H1 (cell line): Measurements from ENCODE around the gene ZRANB2. TPM values are rescaled to one million over a fixed set of nuclear protein-coding genes. Genes with fewer than 3 reads are reported as not detected.

ENCODE experiments used
- CTCF ChIA-PET: fragments of 300-600 bp; sonication (Branson Sonifier 250); formaldehyde crosslinking; loops from one replicate; lab custom pipeline; 2021; ENCODE audit not compliant: partially characterized antibody; lab: Charles Lee
- POLR2A ChIA-PET: fragments of 300-600 bp; sonication (Branson Sonifier 250); formaldehyde crosslinking; loops from one replicate; lab custom pipeline; 2021; ENCODE audit warnings: inconsistent platforms; ENCODE audit not compliant: partially characterized antibody; lab: Charles Lee
- DNase-seq, 2 experiments: peaks; one replicate each; pipeline versions ENCODE4 v3.0.0 to v3.0.0-alpha.2; 2010 to 2022; ENCODE audit warnings: low spot score in 2 of 2, low read depth in 1 of 2, mixed read lengths in 1 of 2
- FAIRE-seq: peaks from 2 replicates; lab custom pipeline; 2011; peaks lifted over from hg19 to GRCh38; lab: Jason Lieb, UNC
- H2AFZ ChIP-seq: 2 replicates; pipeline ENCODE4 v1.8.1; 2012; ENCODE audit warnings: low read length, inconsistent platforms
- H2AK5ac ChIP-seq: 2 replicates; pipeline ENCODE4 v1.6.1; 2013; ENCODE audit warnings: low read depth, low read length
- H2BK120ac ChIP-seq: replicated peaks from 2 replicates; pipeline ENCODE3; 2013; ENCODE audit warnings: low read depth, low read length, inconsistent platforms
- H2BK12ac ChIP-seq: 2 replicates; pipeline ENCODE4 v1.6.1; 2013; ENCODE audit warnings: low read depth, low read length
- H2BK15ac ChIP-seq: 2 replicates; pipeline ENCODE4 v1.6.1; 2013; ENCODE audit warnings: low read length
- H2BK20ac ChIP-seq: 2 replicates; pipeline ENCODE4 v1.6.1; 2013; ENCODE audit warnings: low read length
- H2BK5ac ChIP-seq: 2 replicates; pipeline ENCODE4 v1.6.1; 2013; ENCODE audit warnings: low read depth, low read length
- H3K14ac ChIP-seq: 2 replicates; pipeline ENCODE4 v1.6.1; 2013; ENCODE audit warnings: inconsistent platforms; ENCODE audit not compliant: insufficient read length
- H3K18ac ChIP-seq: 2 replicates; pipeline ENCODE4 v1.6.1; 2013; ENCODE audit warnings: low read length; ENCODE audit errors: extremely low read depth
- H3K23ac ChIP-seq: 2 replicates; pipeline ENCODE4 v1.6.1; 2013; ENCODE audit warnings: inconsistent platforms; ENCODE audit not compliant: insufficient read length
- H3K23me2 ChIP-seq: 2 replicates; pipeline ENCODE4 v1.6.1; 2013; ENCODE audit warnings: low read depth, low read length
- H3K27ac ChIP-seq: 2 replicates; pipeline ENCODE4 v1.6.1; 2011; ENCODE audit warnings: low read depth, low read length, inconsistent platforms
- H3K27me3 ChIP-seq, 4 experiments: replicated peaks in 1 of 4; 1 replicate in 1 of 4; 2 replicates in 3 of 4; pipeline versions ENCODE4 v1.6.1 to v1.8.1; 2011 to 2013; ENCODE audit warnings: low read length in 3 of 4, mild to moderate bottlenecking in 3 of 4, inconsistent platforms in 2 of 4, mixed read lengths in 2 of 4, moderate library complexity in 1 of 4; ENCODE audit not compliant: control insufficient read depth in 3 of 4, insufficient read depth in 3 of 4; ENCODE audit errors: extremely low read depth in 1 of 4
- H3K36me3 ChIP-seq, 4 experiments: 2 replicates each; pipeline versions ENCODE4 v1.6.1 to v1.8.1; 2011 to 2013; ENCODE audit warnings: mild to moderate bottlenecking in 4 of 4, low read length in 3 of 4, moderate library complexity in 2 of 4, control low read depth in 1 of 4, inconsistent platforms in 1 of 4; ENCODE audit not compliant: insufficient read depth in 4 of 4, control insufficient read depth in 2 of 4
- H3K4ac ChIP-seq: replicated peaks from 2 replicates; pipeline ENCODE3; 2013; ENCODE audit warnings: low read length, low read depth, mixed read lengths, inconsistent platforms; ENCODE audit not compliant: insufficient read length
- H3K4me1 ChIP-seq, 4 experiments: replicated peaks in 1 of 4; 1 replicate in 1 of 4; 2 replicates in 3 of 4; pipeline versions ENCODE4 v1.6.1 to v1.8.1; 2011 to 2013; ENCODE audit warnings: low read length in 3 of 4, inconsistent platforms in 2 of 4, mixed read lengths in 1 of 4; ENCODE audit not compliant: insufficient read depth in 4 of 4, control insufficient read depth in 3 of 4
- H3K4me2 ChIP-seq, 2 experiments: 2 replicates each; pipeline versions ENCODE4 v1.6.1 to v1.8.1; 2011 to 2013; ENCODE audit warnings: low read depth in 2 of 2, low read length in 2 of 2, control low read depth in 1 of 2, inconsistent platforms in 1 of 2, mild to moderate bottlenecking in 1 of 2; ENCODE audit not compliant: insufficient read depth in 1 of 2
- H3K4me3 ChIP-seq, 4 experiments: fragments of 200-600, 300-600 bp in 1 of 4; sonication (generic), shearing (Covaris generic), sonication (Bioruptor Twin) in 1 of 4; 2 replicates each; pipeline versions ENCODE4 v1.5.1 to v1.8.1; 2011 to 2016; ENCODE audit warnings: low read length in 4 of 4, low read depth in 3 of 4, control low read depth in 2 of 4, inconsistent platforms in 2 of 4, mild to moderate bottlenecking in 2 of 4, mixed read lengths in 1 of 4, moderate library complexity in 1 of 4; ENCODE audit not compliant: insufficient read depth in 2 of 4; ENCODE audit errors: extremely low read depth in 1 of 4
- H3K56ac ChIP-seq: replicated peaks from 2 replicates; pipeline ENCODE3; 2013; ENCODE audit warnings: low read depth, mild to moderate bottlenecking, mixed read lengths, low read length, inconsistent platforms; ENCODE audit not compliant: insufficient read length
- H3K79me1 ChIP-seq: 2 replicates; pipeline ENCODE4 v1.6.1; 2013; ENCODE audit warnings: low read depth, low read length, control low read depth
- H3K79me2 ChIP-seq, 2 experiments: 2 replicates each; pipeline versions ENCODE4 v1.6.1 to v1.8.1; 2012 to 2013; ENCODE audit warnings: low read length in 2 of 2, mild to moderate bottlenecking in 2 of 2, inconsistent platforms in 1 of 2; ENCODE audit not compliant: insufficient read depth in 2 of 2, control insufficient read depth in 1 of 2
- H3K9ac ChIP-seq, 4 experiments: replicated peaks in 1 of 4; 1 replicate in 1 of 4; 2 replicates in 3 of 4; pipeline versions ENCODE4 v1.6.1 to v1.8.1; 2011 to 2013; ENCODE audit warnings: low read depth in 3 of 4, low read length in 3 of 4, control low read depth in 2 of 4, mild to moderate bottlenecking in 2 of 4, moderate library complexity in 2 of 4, inconsistent platforms in 1 of 4; ENCODE audit errors: extremely low read depth in 1 of 4
- H3K9me3 ChIP-seq, 2 experiments: 2 replicates each; pipeline versions ENCODE4 v1.6.1 to v1.8.1; 2012 to 2013; ENCODE audit warnings: mild to moderate bottlenecking in 2 of 2, moderate library complexity in 2 of 2, control low read depth in 1 of 2, inconsistent platforms in 1 of 2, low read depth in 1 of 2, low read length in 1 of 2, mixed read lengths in 1 of 2; ENCODE audit not compliant: insufficient read depth in 2 of 2
- H4K20me1 ChIP-seq, 2 experiments: replicated peaks in 1 of 2; 2 replicates each; pipeline versions ENCODE3 to v1.8.1; 2011 to 2013; ENCODE audit warnings: inconsistent platforms in 2 of 2, low read length in 2 of 2, mild to moderate bottlenecking in 1 of 2; ENCODE audit not compliant: insufficient read depth in 2 of 2, control insufficient read depth in 1 of 2
- H4K5ac ChIP-seq: 2 replicates; pipeline ENCODE4 v1.6.1; 2013; ENCODE audit warnings: low read length, low read depth, mixed read lengths, inconsistent platforms; ENCODE audit not compliant: insufficient read length
- H4K8ac ChIP-seq: 2 replicates; pipeline ENCODE4 v1.8.0; 2013; ENCODE audit warnings: mild to moderate bottlenecking, moderate library complexity, low read length, inconsistent platforms; ENCODE audit not compliant: insufficient read depth; ENCODE audit errors: extremely low read depth
- H4K91ac ChIP-seq: replicated peaks from 2 replicates; pipeline ENCODE3; 2013; ENCODE audit warnings: low read length, mixed read lengths, inconsistent platforms; ENCODE audit not compliant: insufficient read length
- CREB1 ChIP-seq: IDR thresholded peaks from 2 replicates; pipeline ENCODE4 v1.6.1; 2012; ENCODE audit warnings: inconsistent platforms
- CTCF ChIP-seq, 3 experiments: IDR thresholded peaks; 1 replicate in 2 of 3; 2 replicates in 1 of 3; pipeline versions ENCODE4 v1.5.1 to v1.6.1; 2011; ENCODE audit warnings: low read length in 3 of 3, mild to moderate bottlenecking in 3 of 3, inconsistent platforms in 2 of 3, low read depth in 1 of 3, moderate library complexity in 1 of 3; ENCODE audit not compliant: insufficient read depth in 1 of 3; ENCODE audit errors: control extremely low read depth in 1 of 3
- EP300 ChIP-seq, 2 experiments: IDR thresholded peaks; 1 replicate in 1 of 2; 2 replicates in 1 of 2; pipeline ENCODE4 v1.6.1; 2011 to 2012; ENCODE audit warnings: low read depth in 2 of 2, low read length in 2 of 2, mild to moderate bottlenecking in 2 of 2, borderline replicate concordance in 1 of 2, inconsistent platforms in 1 of 2, moderate library complexity in 1 of 2
- JUND ChIP-seq: IDR thresholded peaks from 2 replicates; pipeline ENCODE4 v1.6.1; 2011; ENCODE audit warnings: mild to moderate bottlenecking, improper control_type of control experiment, low read length
- KDM5A ChIP-seq: fragments of 200-600 bp; IDR thresholded peaks from 2 replicates; pipeline ENCODE4 v1.7.1; 2012; ENCODE audit warnings: mild to moderate bottlenecking, low read length, inconsistent platforms, mixed read lengths
- TAF7 ChIP-seq: optimal IDR thresholded peaks from 2 replicates; pipeline ENCODE3; 2011; ENCODE audit warnings: low read depth, mild to moderate bottlenecking, inconsistent platforms, low read length, moderate library complexity, borderline replicate concordance
- WGBS, 2 experiments: shearing (Covaris generic) in 1 of 2; methylation state at CpG; one replicate each; pipeline versions ENCODE4 v1.1.6 to v1.1.7; 2013 to 2015; ENCODE audit warnings: low lambda C conversion rate in 2 of 2, mixed read lengths in 2 of 2, inconsistent platforms in 1 of 2, low coverage in 1 of 2, missing lambda C conversion rate in 1 of 2; ENCODE audit not compliant: insufficient replicate concordance in 2 of 2, insufficient coverage in 1 of 2, insufficient read length in 1 of 2; ENCODE audit errors: extremely low coverage in 1 of 2, missing lambda C conversion rate in 1 of 2; 5-methylcytosine and 5-hydroxymethylcytosine counted together
- polyA plus RNA-seq, 7 experiments: library from polyadenylated mRNA; depleted of rRNA in 3 of 7; stranded (reverse) in 5 of 7; unstranded in 2 of 7; fragments of >200 nt in 5 of 7; fragments of 200-250 nt in 2 of 7; gene quantifications; 1 replicate in 5 of 7; 2 replicates in 1 of 7; 4 replicates in 1 of 7; pipeline versions ENCODE4 v1.2.1 to v1.2.3, GENCODE V29; 2011 to 2013; ENCODE audit warnings: missing spikeins in 2 of 7, mixed read lengths in 2 of 7
- total RNA-seq: library from RNA; stranded (reverse); fragmentation: NEBNext Ultra II Directional; extraction: Animal tissue kit (Norgen Biotek cat#: 25700); gene quantifications from 2 replicates; pipeline ENCODE4 v1.2.1, GENCODE V29; 2021

Gene ZRANB2
- total and polyA plus RNA-seq, 2 of the 8 experiments (the other 6 are each of a cell fraction or from before 2014, with no cell fraction given), result 35.8 to 103 TPM

- Histone ChIP-seq H3K56ac (no peak overlapping the region), H3K27ac (no peak overlapping the region), H3K4me3 (no peak overlapping the region), H3K4me1 (no peaks in the 10 kb centered on the region), H3K23ac (no peak overlapping the region), H3K23me2 (no peaks in the 10 kb centered on the region), H2BK20ac (no peak overlapping the region), H3K9me3 (no peaks in the 10 kb centered on the region), H3K4me2 (no peak overlapping the region), H2BK15ac (no peak overlapping the region), H2BK12ac (no peak overlapping the region), H3K18ac (no peak overlapping the region), H4K8ac (no peak overlapping the region), H4K20me1 (no peaks in the 10 kb centered on the region), H2BK120ac (no peak overlapping the region), H4K5ac (no peak overlapping the region), H3K14ac (no peak overlapping the region)
- no peak for DNase-seq
- ChIA-PET POLR2A (interaction anchor here (0.6 to 1.2 kb wide), 3 partner anchors 9 to 12 kb away, joined by 3 read pairs; no protein-coding TSS in a partner anchor), CTCF (no interaction called here)
- no peak for FAIRE-seq
- TF ChIP-seq CTCF (IDR thresholded peaks at IDR 0.05; ENCODE audit: control extremely low read depth in 1 of 3, insufficient read depth in 1 of 3, low read depth in 1 of 3, low read length in 3 of 3) (no peak), TAF7 (no peak), JUND (no peak), CREB1 (no peak), KDM5A (no peak), EP300 (IDR thresholded peaks at IDR 0.05; ENCODE audit: borderline replicate concordance in 1 of 2, low read depth in 2 of 2, low read length in 2 of 2) (no peak)
- TF ChIP-seq, all 59 proteins: peak for 0
- Histone ChIP-seq H3K36me3 (peaks cover 0 to 9% (median 4%) of the 10 kb centered on the region in 4 experiments; a peak in 3 of 8 replicates), H2BK5ac (no peak overlapping the region), H2AK5ac (no peak overlapping the region), H3K4ac (no peak overlapping the region), H3K79me2 (no peaks in the 10 kb centered on the region), H3K79me1 (no peaks in the 10 kb centered on the region), H4K91ac (no peak overlapping the region), H3K27me3 (no peaks in the 10 kb centered on the region), H3K9ac (no peak overlapping the region), H2AFZ (no peak overlapping the region)
- 95% methylated on average over 6 of the region's 6 CpGs; no CpG with 5 or more reads in 1 of the 2 experiments for whole genome bisulfite sequencing, 2 experiments
These were observed 26.0 kb downstream of the ZRANB2 start for GRCh38 chr1:71054791-71055190.
